HepG2 (cell line): Measurements from ENCODE around the gene WWTR1. TPM values are rescaled to one million over a fixed set of nuclear protein-coding genes. Genes with fewer than 3 reads are reported as not detected.
A peak's percentile ranks its signal among the peaks of the same experiment; 100 is the strongest.

Experiments
- AGO2 ChIP-seq: fragments of 200-400 bp; formaldehyde crosslinking; optimal IDR thresholded peaks from 2 replicates; pipeline ENCODE3; 2017; ENCODE audit warnings: mild to moderate bottlenecking, low read depth, low read length, moderate library complexity
- ATF3 ChIP-seq: sonication (generic); formaldehyde crosslinking; IDR thresholded peaks from 2 replicates; pipeline ENCODE4 v1.4.0; 2020; ENCODE audit warnings: missing genetic modification reagents
- CBX5 ChIP-seq: sonication (generic); formaldehyde crosslinking; IDR thresholded peaks from 2 replicates; pipeline ENCODE4 v1.4.0; 2020; ENCODE audit warnings: missing genetic modification reagents, borderline replicate concordance
- CREBL2 ChIP-seq: sonication (generic); formaldehyde crosslinking; IDR thresholded peaks from 2 replicates; pipeline ENCODE4 v1.8.1; 2023; ENCODE audit warnings: missing genetic modification reagents, mild to moderate bottlenecking, borderline replicate concordance
- DNMT3B ChIP-seq: conservative IDR thresholded peaks from 2 replicates; pipeline ENCODE4 v1.6.1; 2016; ENCODE audit warnings: missing biosample characterization, control low read depth
- EED ChIP-seq: sonication (generic); formaldehyde crosslinking; IDR thresholded peaks from 2 replicates; pipeline ENCODE4 v1.5.0; 2020; ENCODE audit warnings: mild to moderate bottlenecking, missing genetic modification reagents
- EP300 ChIP-seq, 3 experiments: sonication (generic) in 1 of 3; formaldehyde crosslinking in 1 of 3; IDR thresholded peaks; 2 replicates each; pipeline versions ENCODE4 v1.5.1 to v1.6.1; 2011 to 2020; ENCODE audit warnings: low read depth in 2 of 3, low read length in 2 of 3, borderline replicate concordance in 1 of 3, improper control_type of control experiment in 1 of 3, mild to moderate bottlenecking in 1 of 3, missing genetic modification reagents in 1 of 3, moderate library complexity in 1 of 3
- ESRRA ChIP-seq: sonication (generic); formaldehyde crosslinking; IDR thresholded peaks from 2 replicates; pipeline ENCODE4 v1.5.1; 2020; ENCODE audit warnings: mild to moderate bottlenecking, low read depth, missing genetic modification reagents
- FOSL2 ChIP-seq: sonication (generic); formaldehyde crosslinking; IDR thresholded peaks from 2 replicates; pipeline ENCODE4 v1.4.0; 2020; ENCODE audit warnings: missing genetic modification reagents
- KLF12 ChIP-seq: sonication (generic); formaldehyde crosslinking; IDR thresholded peaks from 2 replicates; pipeline ENCODE4 v1.4.0; 2020; ENCODE audit warnings: missing genetic modification reagents, borderline replicate concordance
- NKX3-1 ChIP-seq: sonication (generic); formaldehyde crosslinking; IDR thresholded peaks from 2 replicates; pipeline ENCODE4 v1.5.0; 2020; ENCODE audit warnings: missing genetic modification reagents
- RARA ChIP-seq: IDR thresholded peaks from 2 replicates; pipeline ENCODE4 v1.6.1; 2016; ENCODE audit warnings: missing genetic modification reagents, missing compliant biosample characterization
- RXRA ChIP-seq: sonication (generic); formaldehyde crosslinking; IDR thresholded peaks from 2 replicates; pipeline ENCODE4 v1.5.1; 2020; ENCODE audit warnings: missing genetic modification reagents
- SATB2 ChIP-seq: sonication (generic); formaldehyde crosslinking; IDR thresholded peaks from 2 replicates; pipeline ENCODE4 v1.5.0; 2020; ENCODE audit warnings: missing genetic modification reagents
- SMAD3 ChIP-seq: sonication (generic); formaldehyde crosslinking; IDR thresholded peaks from 2 replicates; pipeline ENCODE4 v1.4.0; 2020; ENCODE audit warnings: missing genetic modification reagents
- SOX6 ChIP-seq, 2 experiments: fragments of 450-650 bp in 1 of 2; sonication (generic) in 1 of 2; formaldehyde crosslinking in 1 of 2; IDR thresholded peaks; 2 replicates each; pipeline versions ENCODE4 v1.4.0 to v1.6.1; 2017 to 2020; ENCODE audit warnings: antibody characterized with exemption in 1 of 2, mild to moderate bottlenecking in 1 of 2, missing genetic modification reagents in 1 of 2
- TARDBP ChIP-seq: sonication (generic); formaldehyde crosslinking; IDR thresholded peaks from 2 replicates; pipeline ENCODE4 v1.8.0; 2022; ENCODE audit warnings: mild to moderate bottlenecking, missing genetic modification reagents
- U2AF2 ChIP-seq: fragments of 200-400 bp; formaldehyde crosslinking; IDR thresholded peaks from 2 replicates; pipeline ENCODE4 v1.6.1; 2017; ENCODE audit warnings: low read depth, mild to moderate bottlenecking, low read length
- ZFP62 ChIP-seq: sonication (generic); formaldehyde crosslinking; IDR thresholded peaks from 2 replicates; pipeline ENCODE4 v1.4.0; 2020; ENCODE audit warnings: missing genetic modification reagents
- ZFYVE20 ChIP-seq: sonication (generic); formaldehyde crosslinking; IDR thresholded peaks from 2 replicates; pipeline ENCODE4 v1.8.0; 2023; ENCODE audit warnings: low read depth, mild to moderate bottlenecking, moderate library complexity, missing genetic modification reagents, borderline replicate concordance
- ZNF414 ChIP-seq: sonication (generic); formaldehyde crosslinking; IDR thresholded peaks from 2 replicates; pipeline ENCODE4 v1.5.0; 2020; ENCODE audit warnings: missing genetic modification reagents
- ZNF646 ChIP-seq: sonication (generic); formaldehyde crosslinking; IDR thresholded peaks from 2 replicates; pipeline ENCODE4 v1.9.0; 2021; ENCODE audit warnings: mild to moderate bottlenecking, missing genetic modification reagents
- ZNF678 ChIP-seq: sonication (generic); formaldehyde crosslinking; IDR thresholded peaks from 2 replicates; pipeline ENCODE4 v1.4.0; 2020; ENCODE audit warnings: mild to moderate bottlenecking, missing genetic modification reagents
- ZSCAN30 ChIP-seq: sonication (generic); formaldehyde crosslinking; IDR thresholded peaks from 2 replicates; pipeline ENCODE4 v1.5.0; 2020; ENCODE audit warnings: mild to moderate bottlenecking, missing genetic modification reagents
- polyA plus RNA-seq, 8 experiments: library from polyadenylated mRNA; depleted of rRNA in 3 of 8; stranded (reverse) in 7 of 8; unstranded in 1 of 8; fragments of >200 nt; fragmentation: Illumina TruSeq in 4 of 8; extraction: Trizol in 4 of 8; gene quantifications; 2 replicates each; pipeline versions ENCODE4 v1.2.1 to v1.2.3, GENCODE V29; 2011 to 2016; ENCODE audit warnings: low read depth in 4 of 8, missing spikeins in 1 of 8, mixed read lengths in 1 of 8; ENCODE audit not compliant: insufficient read depth in 1 of 8
- total RNA-seq, 5 experiments: library from RNA; depleted of rRNA; stranded (reverse); fragments of >200 nt; fragmentation: Illumina TruSeq; extraction: Trizol; gene quantifications; 2 replicates each; pipeline ENCODE4 v1.2.3, GENCODE V29; 2016; ENCODE audit warnings: low read depth in 1 of 5

WWTR1 gene
- total and polyA plus RNA-seq, 2 of the 13 experiments (the other 11 are each of a cell fraction or from before 2014, with no cell fraction given), result 19.7 to 139 TPM

GRCh38 chr3:149506965-149507364 is 150.9 kb downstream of the WWTR1 start (continued):
- 0 out of 2 replicates have a peak, but pooled peaks have one; percentile 46 for TF ChIP-seq ZNF646 (CRISPR knock-in tag)
- TF ChIP-seq ZNF678, result no peak
- TF ChIP-seq AGO2, result no peak
- TF ChIP-seq KLF12 (CRISPR knock-in tag), result no peak
- TF ChIP-seq ZFYVE20, result no peak
- TF ChIP-seq ATF3 (CRISPR knock-in tag), result no peak
- TF ChIP-seq SMAD3 (CRISPR knock-in tag), result no peak
- no peak for TF ChIP-seq CREBL2
- TF ChIP-seq EED, result no peak
- TF ChIP-seq RARA (CRISPR knock-in tag), result peak; percentile 38; the same call in 1 of the 2 replicates
- TF ChIP-seq ESRRA, result peak; percentile 36; the same call in 1 of the 2 replicates
- TF ChIP-seq SATB2 (CRISPR knock-in tag), result no peak
- TF ChIP-seq FOSL2, result no peak
- TF ChIP-seq DNMT3B (CRISPR knock-in tag), result no peak
- TF ChIP-seq NKX3-1 (CRISPR knock-in tag), result no peak
- no peak for TF ChIP-seq RXRA (CRISPR knock-in tag)
- no peak for TF ChIP-seq CBX5 (CRISPR knock-in tag)
- TF ChIP-seq ZSCAN30 (CRISPR knock-in tag), result no peak
- no peak for TF ChIP-seq EP300 (IDR thresholded peaks at IDR 0.05; ENCODE audit: low read depth in 2 of 2, low read length in 2 of 2)
- no peak for TF ChIP-seq EP300 (CRISPR knock-in tag; IDR thresholded peaks at IDR 0.05; ENCODE audit: borderline replicate concordance)
- TF ChIP-seq ZNF414 (CRISPR knock-in tag), result no peak
- 0 out of 2 replicates have a peak, but pooled peaks have one; percentile 20 for TF ChIP-seq TARDBP
- no peak for TF ChIP-seq U2AF2
- no peak for TF ChIP-seq ZFP62 (CRISPR knock-in tag)
- no peak for TF ChIP-seq SOX6 (IDR thresholded peaks at IDR 0.05)
- peak; percentile 11; the same call in 1 of the 2 replicates for TF ChIP-seq SOX6 (CRISPR knock-in tag; IDR thresholded peaks at IDR 0.05)
